ENCODE data around the gene CDC7. TPM values are rescaled to one million over a fixed set of nuclear protein-coding genes. Genes with fewer than 3 reads are reported as not detected.
"Not testable (repeated sequence)": the region's sequence is repeated elsewhere in the genome, so short reads cannot be mapped to it uniquely, and the experiment has no call there.

CDC7 gene
- polyA plus RNA-seq, 2 of the 4 experiments (the other 2 are of a cell fraction) = 10.1 to 16.8 TPM

GRCh38 chr1:91454136-91454535 lies 46.5 kb upstream of the CDC7 start (continued):
- TF ChIP-seq, protein P1, sequence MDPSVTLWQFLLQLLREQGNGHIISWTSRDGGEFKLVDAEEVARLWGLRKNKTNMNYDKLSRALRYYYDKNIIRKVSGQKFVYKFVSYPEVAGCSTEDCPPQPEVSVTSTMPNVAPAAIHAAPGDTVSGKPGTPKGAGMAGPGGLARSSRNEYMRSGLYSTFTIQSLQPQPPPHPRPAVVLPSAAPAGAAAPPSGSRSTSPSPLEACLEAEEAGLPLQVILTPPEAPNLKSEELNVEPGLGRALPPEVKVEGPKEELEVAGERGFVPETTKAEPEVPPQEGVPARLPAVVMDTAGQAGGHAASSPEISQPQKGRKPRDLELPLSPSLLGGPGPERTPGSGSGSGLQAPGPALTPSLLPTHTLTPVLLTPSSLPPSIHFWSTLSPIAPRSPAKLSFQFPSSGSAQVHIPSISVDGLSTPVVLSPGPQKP (IDR thresholded peaks at IDR 0.05; ENCODE audit: low read depth, low read length) = no peak
- no peak for TF ChIP-seq JUNB (IDR thresholded peaks at IDR 0.05)

GRCh38 chr1:91455334-91455733 lies 45.3 kb upstream of the CDC7 start:
- no peak for FAIRE-seq
- TF ChIP-seq KDM5A (IDR thresholded peaks at IDR 0.05) = no peak
- POLR2A ChIA-PET = no interaction called here
- Histone ChIP-seq H3K27ac (no peak overlapping the region), H3K9me3 (no peaks in the 10 kb centered on the region), H3K4me2 (no peak overlapping the region), H3K4me3 (no peak overlapping the region), H3K4me1 (no peaks in the 10 kb centered on the region)
- WGBS (ENCODE audit: missing lambda C conversion rate) = 40% methylated on average over 3 of the region's 3 CpGs
- DNase-seq (ENCODE audit: low read depth in 1 of 2, low spot score in 1 of 2) = no peak
- CTCF ChIA-PET = no interaction called here
- no peak for ATAC-seq

DNA sequence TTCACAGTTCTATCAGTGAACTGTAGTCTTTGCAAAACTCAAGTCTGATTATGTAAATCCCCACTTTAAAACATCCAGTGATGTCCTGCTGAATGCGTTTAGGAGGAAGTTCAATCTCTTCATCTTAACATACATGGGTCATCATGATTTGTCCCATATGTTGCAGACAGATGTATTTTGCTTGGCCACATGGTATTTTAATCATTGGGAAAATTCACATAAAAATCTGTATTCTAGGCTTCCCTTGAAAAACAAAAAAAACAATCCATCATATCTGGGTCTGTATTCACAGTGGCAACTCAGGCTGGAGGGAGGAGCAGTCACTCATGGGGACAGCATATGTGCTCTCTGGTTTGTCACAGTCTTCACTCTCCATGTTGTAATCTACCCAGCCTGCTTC lies 44.8 kb upstream of the CDC7 start:
- CTCF ChIA-PET = no interaction called here
- no peak overlapping the region for H3K27ac ChIP-seq
- ATAC-seq = no peak

DNA sequence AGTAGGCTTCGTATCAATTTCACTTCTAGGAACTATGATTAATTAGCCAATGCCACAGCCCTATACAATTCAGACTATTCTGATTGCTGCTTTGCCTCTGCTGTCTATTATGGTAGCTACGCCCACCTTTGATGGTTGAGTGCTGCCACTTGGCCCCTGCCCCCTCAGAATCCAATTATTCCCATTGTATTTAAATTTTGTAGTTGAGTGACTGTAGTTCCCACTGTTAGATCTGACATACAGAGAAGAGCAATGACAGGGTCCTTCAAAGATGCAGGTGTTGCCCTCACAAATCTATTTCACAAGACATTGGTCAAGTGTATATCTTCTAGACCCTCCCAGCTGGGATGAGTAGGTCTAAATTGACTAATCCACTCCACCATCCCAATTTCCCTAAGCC lies 35.3 kb upstream of the CDC7 start:
- 31% methylated on average over 2 of the region's 2 CpGs for whole genome bisulfite sequencing (ENCODE audit: missing lambda C conversion rate)
- POLR2A ChIA-PET; DNase-seq (ENCODE audit: low read depth in 1 of 2, low spot score in 1 of 2); FAIRE-seq; H3K4me2 ChIP-seq; H3K9me3 ChIP-seq; H3K4me1 ChIP-seq; H3K4me3 ChIP-seq; ATAC-seq; H3K27ac ChIP-seq: not testable (repeated sequence)
- CTCF ChIA-PET = interaction anchor here (0.7 kb wide), 1 partner anchor 332 kb away, joined by 3 read pairs; no protein-coding TSS in a partner anchor

More for the DNA sequence above, 44.8 kb upstream of the CDC7 start:
- no peaks in the 10 kb centered on the region for H3K4me1 ChIP-seq
- H3K4me2 ChIP-seq = no peak overlapping the region
- 40% methylated on average over 1 of the region's 1 CpG for WGBS (ENCODE audit: missing lambda C conversion rate)
- H3K9me3 ChIP-seq = no peaks in the 10 kb centered on the region
- FAIRE-seq (no peak), DNase-seq (ENCODE audit: low read depth in 1 of 2, low spot score in 1 of 2) (no peak)
- POLR2A ChIA-PET = no interaction called here
- no peak overlapping the region for H3K4me3 ChIP-seq
- TF ChIP-seq FOXS1 (CRISPR knock-in tag; IDR thresholded peaks at IDR 0.05) (no peak), HOXB13 (CRISPR knock-in tag; IDR thresholded peaks at IDR 0.05; ENCODE audit: low read depth) (no peak), JUNB (IDR thresholded peaks at IDR 0.05) (no peak), ZNF302 (CRISPR knock-in tag; IDR thresholded peaks at IDR 0.05) (no peak), ESRRA (IDR thresholded peaks at IDR 0.05; ENCODE audit: borderline replicate concordance, low read length) (no peak), FOSL2 (IDR thresholded peaks at IDR 0.05) (no peak), FOSL2 (CRISPR knock-in tag; IDR thresholded peaks at IDR 0.05) (no peak), CHD2 (IDR thresholded peaks at IDR 0.05; ENCODE audit: low read length, partially characterized antibody) (no peak)
- TF ChIP-seq, protein P1 (IDR thresholded peaks at IDR 0.05; ENCODE audit: low read depth, low read length) = no peak

DNA sequence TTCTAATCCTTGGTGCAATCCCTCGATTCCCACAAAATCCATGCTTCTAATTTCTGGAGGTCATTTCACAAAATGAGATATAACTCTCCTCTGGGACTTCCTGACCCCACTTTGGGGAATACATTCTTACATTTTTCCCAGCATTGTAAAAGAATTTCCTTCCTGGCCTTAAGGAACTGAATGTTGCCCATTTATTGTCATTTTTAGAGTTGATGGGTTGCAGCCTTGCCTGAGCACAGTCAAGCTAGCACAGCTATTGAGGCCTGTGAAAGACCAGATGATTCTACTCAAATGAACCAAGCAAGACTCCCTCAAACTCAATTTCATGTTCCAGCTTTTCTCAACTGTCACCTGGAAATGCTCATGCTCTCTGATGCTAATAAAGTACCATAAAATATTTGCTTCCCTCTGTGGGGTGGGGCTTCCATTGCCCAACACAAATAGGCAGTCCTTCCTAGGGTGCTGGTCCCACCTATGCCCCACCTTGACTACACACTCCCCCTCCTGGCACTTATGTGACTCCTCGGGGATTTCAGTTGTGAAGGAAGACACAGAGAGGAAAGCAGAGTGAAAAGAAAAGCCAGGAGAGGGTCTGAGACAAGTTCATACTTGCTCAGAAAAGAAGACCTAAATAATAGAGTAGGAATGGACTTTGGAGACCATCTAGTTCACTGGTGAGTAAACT lies 24.0 kb upstream of the CDC7 start:
- DNase-seq (ENCODE audit: low read depth in 1 of 2, low spot score in 1 of 2) = no peak
- Histone ChIP-seq H3K4me3 (no peak overlapping the region), H3K9me3 (no peaks in the 10 kb centered on the region), H3K4me1 (no peaks in the 10 kb centered on the region), H3K27ac (no peak overlapping the region), H3K4me2 (no peak overlapping the region)
- 17% methylated on average over 2 of the region's 2 CpGs for WGBS (ENCODE audit: missing lambda C conversion rate)
- no peak for FAIRE-seq
- ChIA-PET POLR2A (no interaction called here), CTCF (no interaction called here)
- no peak for TF ChIP-seq JUN (IDR thresholded peaks at IDR 0.05)
- no peak for TF ChIP-seq FOSB (CRISPR knock-in tag; IDR thresholded peaks at IDR 0.05)
- no peak for TF ChIP-seq CBX2 (IDR thresholded peaks at IDR 0.05; ENCODE audit: borderline replicate concordance, low read depth)
- no peak for TF ChIP-seq SREBF2 (IDR thresholded peaks at IDR 0.05)
- TF ChIP-seq CHD4 (IDR thresholded peaks at IDR 0.05; ENCODE audit: borderline replicate concordance) = no peak
- TF ChIP-seq HDAC2 (IDR thresholded peaks at IDR 0.05) = no peak
- TF ChIP-seq POLR2AphosphoS2 (conservative IDR thresholded peaks at IDR 0.05; ENCODE audit: low read length) = no peak
- TF ChIP-seq MAFK (IDR thresholded peaks at IDR 0.05; ENCODE audit: partially characterized antibody) = no peak
- TF ChIP-seq ZSCAN20 (CRISPR knock-in tag; IDR thresholded peaks at IDR 0.05) = no peak
- ATAC-seq = no peak

Measured in A549 (cell line).